GM12872 (cell line): Measurements from ENCODE around the gene TAMALIN.

Experiments used
- CTCF ChIP-seq: IDR thresholded peaks from 3 replicates; pipeline ENCODE4 v1.5.1; 2011; ENCODE audit warnings: low read depth, mild to moderate bottlenecking, low read length, moderate library complexity; ENCODE audit not compliant: insufficient read depth

TAMALIN gene

DNA sequence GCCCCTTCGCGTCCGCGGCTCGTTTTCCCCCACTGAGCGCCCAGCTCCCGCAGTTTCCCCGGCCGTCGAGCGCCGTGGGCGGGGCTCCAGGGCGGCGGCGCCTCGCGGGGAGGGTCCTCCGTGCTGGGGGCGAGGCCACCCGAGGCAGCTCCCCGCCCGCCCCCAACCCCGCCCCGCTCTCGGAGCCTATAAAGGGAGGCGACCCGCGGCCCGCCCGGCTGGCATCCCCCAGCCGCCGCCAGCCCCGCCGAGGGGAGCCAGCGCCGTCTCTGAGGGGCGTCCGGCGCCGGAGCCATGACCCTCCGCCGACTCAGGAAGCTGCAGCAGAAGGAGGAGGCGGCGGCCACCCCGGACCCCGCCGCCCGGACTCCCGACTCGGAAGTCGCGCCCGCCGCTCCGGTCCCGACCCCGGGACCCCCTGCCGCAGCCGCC is at the start of gene TAMALIN:
Gene TAMALIN, plus strand, starts transcription at position 221 of the 432 bp plus-strand sequence. Its CDS starts 74 bp downstream, at position 295.
- no peak for TF ChIP-seq CTCF

DNA sequence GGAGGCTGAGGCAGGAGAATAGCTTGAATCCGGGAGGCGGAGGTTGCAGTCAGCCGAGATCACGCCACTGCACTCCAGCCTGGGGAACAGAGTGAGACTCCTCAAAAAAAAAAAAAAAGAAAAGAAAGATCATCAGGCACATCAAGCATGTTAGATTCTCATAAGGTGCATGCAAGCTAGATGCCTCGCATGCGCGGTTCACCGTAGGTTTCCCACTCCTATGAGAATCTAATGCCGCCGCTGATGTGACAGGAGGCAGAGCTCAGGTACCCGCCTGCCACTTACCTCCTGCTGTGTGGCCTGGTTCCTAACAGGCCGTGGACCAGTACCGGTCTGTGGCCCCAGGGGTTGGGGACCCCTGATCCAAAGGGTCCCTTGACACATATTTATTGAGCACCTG is 48.2 kb upstream of the TAMALIN start:
- no peak for TF ChIP-seq CTCF

DNA sequence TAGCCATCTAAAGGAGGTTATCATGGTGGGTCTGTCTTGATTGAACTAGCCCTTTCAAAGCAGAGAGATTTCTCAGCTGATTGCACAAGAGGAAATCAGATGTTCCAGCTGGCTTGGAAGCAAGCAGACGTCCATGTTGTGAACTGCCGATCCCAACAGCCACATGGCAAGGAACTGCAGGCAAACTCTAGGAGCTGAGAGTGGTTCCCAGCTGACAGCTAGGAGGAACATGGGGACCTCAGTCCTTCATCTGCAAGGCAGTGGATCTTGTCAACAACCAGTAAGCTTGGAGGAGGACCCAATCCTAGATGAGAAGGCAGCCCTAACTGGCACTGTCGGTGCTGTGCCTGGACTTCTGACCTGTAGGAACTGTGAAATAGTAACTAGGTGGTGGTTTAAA is 47.5 kb upstream of the TAMALIN start:
- TF ChIP-seq CTCF = no peak

DNA sequence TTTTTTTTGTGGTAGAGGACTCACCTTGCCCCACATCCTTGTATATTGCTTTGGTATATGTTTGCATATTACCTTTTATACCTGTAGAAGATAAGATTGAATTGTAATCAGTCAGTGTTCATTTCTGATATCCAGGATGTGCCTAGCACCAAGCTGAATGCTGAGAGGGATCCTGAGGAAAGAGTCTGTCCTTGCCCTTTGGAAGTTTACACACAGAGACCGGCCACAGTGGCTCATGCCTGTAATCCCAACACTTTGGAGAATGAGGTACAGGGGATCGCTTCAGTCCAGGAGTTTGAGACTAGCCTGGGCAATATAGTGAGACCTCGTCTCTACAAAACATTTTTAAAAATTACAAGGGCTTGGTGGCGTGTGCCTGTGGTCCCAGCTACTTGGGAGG is 46.8 kb upstream of the TAMALIN start:
- no peak for TF ChIP-seq CTCF

DNA sequence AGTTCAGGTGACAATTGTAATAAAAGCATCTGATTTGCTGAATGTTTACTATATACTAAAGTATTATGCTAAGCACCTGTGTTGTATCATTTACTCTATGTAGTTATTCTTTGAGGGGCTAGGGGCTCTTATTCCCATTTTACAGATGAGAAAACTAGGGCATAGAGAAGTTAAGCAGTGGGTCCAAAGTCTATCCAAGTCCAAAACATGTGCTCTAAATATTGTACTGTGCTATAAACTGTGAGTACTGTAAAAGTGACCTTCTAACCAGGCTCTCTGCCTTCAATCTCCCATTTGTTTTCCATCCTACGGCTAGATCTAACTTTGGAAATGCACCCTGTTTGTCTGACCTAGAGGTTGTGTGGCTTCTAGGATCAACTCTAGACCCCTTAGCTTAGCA is 46.3 kb upstream of the TAMALIN start:
- TF ChIP-seq CTCF = no peak

DNA sequence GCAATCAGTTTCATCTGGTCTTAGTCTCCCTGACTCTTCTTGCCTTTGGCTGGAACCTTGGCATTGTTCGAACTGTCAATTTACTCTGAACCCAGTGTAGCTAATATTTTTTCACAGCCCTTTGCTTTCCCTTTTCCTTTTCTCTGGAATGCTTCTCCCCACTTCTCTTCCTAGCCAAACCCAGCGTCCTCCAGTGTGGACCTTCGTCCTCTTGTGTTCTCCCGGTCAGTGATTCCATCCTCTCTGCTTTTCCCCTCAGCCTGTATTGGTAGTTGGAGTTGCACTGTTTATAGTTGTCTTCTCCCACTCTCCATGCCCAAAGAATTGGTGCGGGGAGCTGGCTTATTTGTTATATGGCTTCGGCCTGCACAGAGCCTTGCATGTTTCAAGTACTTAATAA is 45.9 kb upstream of the TAMALIN start:
- TF ChIP-seq CTCF = no peak

DNA sequence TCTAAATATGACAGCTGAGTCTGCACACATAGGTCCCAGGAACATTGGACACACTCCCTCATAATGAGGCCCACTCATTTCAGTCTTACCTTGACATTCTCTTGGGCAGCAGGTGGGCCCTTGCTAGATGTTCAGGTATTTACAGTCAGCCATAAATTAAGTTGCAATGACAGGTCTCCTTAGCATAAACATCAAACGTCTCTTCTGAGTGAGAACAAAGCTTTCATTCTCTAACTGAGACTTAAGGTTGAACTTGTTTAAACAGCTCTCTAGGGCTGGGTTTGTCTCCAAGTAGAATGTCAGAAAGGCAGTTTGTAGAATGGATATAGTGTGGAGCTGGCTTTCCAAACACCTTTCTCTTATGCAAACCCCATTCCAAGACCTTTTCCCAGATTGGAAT is 44.9 kb upstream of the TAMALIN start:
- TF ChIP-seq CTCF = no peak

- TF ChIP-seq CTCF = no peak
Observed at GRCh38 chr12:51962737-51963136, 44.0 kb upstream of the TAMALIN start.
